ENCODE results near the gene SLC7A8.

DNA sequence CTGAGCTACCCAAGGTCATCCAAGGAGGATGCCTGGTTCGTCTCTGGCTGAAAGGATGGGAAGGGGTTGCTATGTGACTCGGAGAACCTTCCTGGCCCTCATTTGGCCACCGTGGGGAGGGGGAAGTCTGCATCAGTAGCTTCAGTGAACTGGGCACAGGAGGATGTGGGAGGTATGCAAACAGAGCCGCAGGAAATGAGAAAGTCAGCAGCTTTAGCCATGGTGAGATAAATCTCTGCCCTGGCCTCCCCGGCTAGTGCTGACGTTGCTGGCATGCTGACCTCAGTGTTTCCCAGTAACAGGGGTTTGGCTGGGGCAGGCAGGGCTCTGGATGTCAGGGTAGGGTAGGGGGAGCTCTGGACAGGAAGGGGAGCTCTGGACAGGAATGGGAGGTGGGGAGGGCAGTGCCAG lies 62.1 kb downstream of the SLC7A8 start:
- TF ChIP-seq EP300 (IDR thresholded peaks at IDR 0.05): no peak
- no peak for TF ChIP-seq CTCF (IDR thresholded peaks at IDR 0.05)
